Astrocyte (in vitro differentiated cells and primary cell): ENCODE data around the gene SH3GL2. TPM values are rescaled to one million over a fixed set of nuclear protein-coding genes. Genes with fewer than 3 reads are reported as not detected.

Experiments used
- DNase-seq: peaks from one replicate; pipeline ENCODE4 v3.0.0-alpha.2; 2010; ENCODE audit warnings: low read depth
- FAIRE-seq: peaks from 2 replicates; lab custom pipeline; 2011; peaks lifted over from hg19 to GRCh38; lab: Jason Lieb, UNC
- H2AFZ ChIP-seq: 2 replicates; pipeline ENCODE4 v1.6.0; 2012; ENCODE audit warnings: low read depth, low read length, inconsistent platforms
- H3K27ac ChIP-seq: 2 replicates; pipeline ENCODE4 v1.5.1; 2011; ENCODE audit warnings: low read depth, low read length, inconsistent platforms
- H3K27me3 ChIP-seq: 2 replicates; pipeline ENCODE4 v1.6.0; 2011; ENCODE audit warnings: low read length, inconsistent platforms; ENCODE audit not compliant: insufficient read depth
- H3K36me3 ChIP-seq: 2 replicates; pipeline ENCODE4 v1.5.1; 2011; ENCODE audit warnings: low read length, inconsistent platforms; ENCODE audit not compliant: insufficient read depth
- H3K4me1 ChIP-seq: 2 replicates; pipeline ENCODE4 v1.5.1; 2011; ENCODE audit warnings: low read length, inconsistent platforms; ENCODE audit not compliant: insufficient read depth
- H3K4me2 ChIP-seq: 2 replicates; pipeline ENCODE4 v1.6.0; 2012; ENCODE audit warnings: low read length, inconsistent platforms
- H3K4me3 ChIP-seq: 2 replicates; pipeline ENCODE4 v1.5.1; 2011; ENCODE audit warnings: low read depth, mild to moderate bottlenecking, low read length, inconsistent platforms; ENCODE audit not compliant: insufficient read depth
- H3K79me2 ChIP-seq: 2 replicates; pipeline ENCODE4 v1.6.0; 2012; ENCODE audit warnings: mild to moderate bottlenecking, low read length, inconsistent platforms; ENCODE audit not compliant: insufficient read depth
- H3K9ac ChIP-seq: 2 replicates; pipeline ENCODE4 v1.6.0; 2012; ENCODE audit warnings: mild to moderate bottlenecking, low read length, inconsistent platforms
- H3K9me3 ChIP-seq: 2 replicates; pipeline ENCODE4 v1.5.1; 2012; ENCODE audit warnings: low read depth, mild to moderate bottlenecking, low read length, inconsistent platforms; ENCODE audit not compliant: insufficient read depth
- H4K20me1 ChIP-seq: 2 replicates; pipeline ENCODE4 v1.6.0; 2012; ENCODE audit warnings: low read length, inconsistent platforms; ENCODE audit not compliant: insufficient read depth
- H3K27ac Mint-ChIP-seq: one replicate; pipeline ENCODE4 v1.8.0; 2021; ENCODE audit warnings: mild to moderate bottlenecking, mixed read lengths; ENCODE audit not compliant: unreplicated experiment
- H3K27me3 Mint-ChIP-seq: one replicate; pipeline ENCODE4 v1.8.0; 2021; ENCODE audit warnings: low read depth, mixed read lengths; ENCODE audit not compliant: unreplicated experiment
- H3K36me3 Mint-ChIP-seq: one replicate; pipeline ENCODE4 v1.8.0; 2021; ENCODE audit warnings: low read depth, mixed read lengths; ENCODE audit not compliant: unreplicated experiment
- H3K4me1 Mint-ChIP-seq: one replicate; pipeline ENCODE4 v1.8.0; 2021; ENCODE audit warnings: low read depth, mixed read lengths; ENCODE audit not compliant: unreplicated experiment
- H3K4me3 Mint-ChIP-seq: one replicate; pipeline ENCODE4 v1.8.0; 2021; ENCODE audit warnings: mild to moderate bottlenecking, moderate library complexity, mixed read lengths; ENCODE audit not compliant: unreplicated experiment
- H3K9me3 Mint-ChIP-seq: one replicate; pipeline ENCODE4 v1.8.0; 2021; ENCODE audit warnings: mild to moderate bottlenecking, mixed read lengths; ENCODE audit not compliant: unreplicated experiment
- CTCF ChIP-seq: IDR thresholded peaks from 2 replicates; pipeline ENCODE4 v1.5.1; 2011; ENCODE audit warnings: low read depth, mild to moderate bottlenecking, inconsistent platforms, low read length, moderate library complexity; ENCODE audit not compliant: insufficient read depth
- EZH2 ChIP-seq: IDR thresholded peaks from 2 replicates; pipeline ENCODE4 v1.6.1; 2012; ENCODE audit warnings: mild to moderate bottlenecking, low read length, inconsistent platforms; ENCODE audit not compliant: insufficient read depth
- total RNA-seq: library from RNA; stranded (reverse); gene quantifications from 2 replicates; pipeline ENCODE4 v1.2.1, GENCODE V29; 2021

Gene SH3GL2
- total RNA-seq, 1 donor from 2014 or later: 0.16 TPM

- no peak overlapping the region for H2AFZ ChIP-seq
- Mint-ChIP-seq H3K36me3 (no peaks in the 10 kb centered on the region), H3K4me1 (no peaks in the 10 kb centered on the region), H3K9me3 (peaks cover 2% of the 10 kb centered on the region), H3K27ac (no peak overlapping the region), H3K27me3 (peaks cover 11% of the 10 kb centered on the region), H3K4me3 (no peak overlapping the region)
- H4K20me1 ChIP-seq: no peaks in the 10 kb centered on the region
- no peak overlapping the region for H3K4me2 ChIP-seq
- TF ChIP-seq CTCF (peak; percentile 9), EZH2 (no peak)
- no peak overlapping the region for H3K9ac ChIP-seq
- H3K9me3 ChIP-seq: no peaks in the 10 kb centered on the region
- peaks cover 4% of the 10 kb centered on the region for H3K27me3 ChIP-seq
- no peak overlapping the region for H3K27ac ChIP-seq
- no peaks in the 10 kb centered on the region for H3K36me3 ChIP-seq
- FAIRE-seq (no peak), DNase-seq (no peak)
- H3K4me1 ChIP-seq: no peaks in the 10 kb centered on the region
- H3K4me3 ChIP-seq: no peak overlapping the region
- H3K79me2 ChIP-seq: no peaks in the 10 kb centered on the region
Observed at GRCh38 chr9:17793713-17794622, 215.1 kb downstream of the SH3GL2 start.

DNA sequence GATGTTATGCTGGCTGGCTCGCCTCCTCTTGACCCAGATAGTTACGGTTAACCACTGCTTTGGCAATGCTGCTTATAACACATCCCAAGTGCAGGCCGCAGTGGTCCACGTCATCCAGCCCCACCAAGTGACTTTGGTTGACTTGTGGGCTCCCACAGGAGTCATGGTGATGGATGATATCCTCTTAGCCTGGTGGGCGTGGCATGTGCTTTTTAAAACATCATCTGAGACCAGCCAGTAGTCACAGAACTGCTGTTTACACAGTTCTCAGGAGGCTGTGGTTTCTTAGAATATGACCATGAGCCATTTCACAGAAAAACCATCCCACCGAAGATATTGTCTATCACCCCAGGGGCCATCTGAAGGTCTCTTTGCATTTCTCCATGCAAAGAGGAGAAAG is 216.9 kb downstream of the SH3GL2 start:
- Mint-ChIP-seq H3K9me3 (peaks cover 2% of the 10 kb centered on the region), H3K4me3 (no peak overlapping the region), H3K27ac (no peak overlapping the region), H3K4me1 (no peaks in the 10 kb centered on the region), H3K36me3 (no peaks in the 10 kb centered on the region), H3K27me3 (peaks cover 11% of the 10 kb centered on the region)
- Histone ChIP-seq H3K27ac (no peak overlapping the region), H3K4me2 (no peak overlapping the region), H3K4me1 (no peaks in the 10 kb centered on the region), H3K4me3 (no peak overlapping the region), H2AFZ (no peak overlapping the region), H3K36me3 (no peaks in the 10 kb centered on the region), H4K20me1 (no peaks in the 10 kb centered on the region), H3K27me3 (peaks cover 4% of the 10 kb centered on the region), H3K9me3 (no peaks in the 10 kb centered on the region), H3K79me2 (no peaks in the 10 kb centered on the region), H3K9ac (no peak overlapping the region)
- no peak for TF ChIP-seq EZH2
- TF ChIP-seq CTCF: no peak
- peak; percentile 16 for DNase-seq
- FAIRE-seq: no peak

- H3K4me1 Mint-ChIP-seq: no peaks in the 10 kb centered on the region
- Histone ChIP-seq H3K27me3 (peaks cover 9% of the 10 kb centered on the region), H3K79me2 (no peaks in the 10 kb centered on the region), H3K4me2 (no peak overlapping the region), H2AFZ (no peak overlapping the region), H3K4me1 (no peaks in the 10 kb centered on the region), H3K4me3 (no peak overlapping the region), H3K27ac (no peak overlapping the region), H4K20me1 (no peaks in the 10 kb centered on the region), H3K9me3 (no peaks in the 10 kb centered on the region), H3K9ac (no peak overlapping the region), H3K36me3 (no peaks in the 10 kb centered on the region)
- peaks cover 11% of the 10 kb centered on the region for H3K27me3 Mint-ChIP-seq
- no peak overlapping the region for H3K4me3 Mint-ChIP-seq
- H3K27ac Mint-ChIP-seq: no peak overlapping the region
- peaks cover 2% of the 10 kb centered on the region for H3K9me3 Mint-ChIP-seq
- FAIRE-seq: no peak
- DNase-seq: peak; percentile 17
- no peak for TF ChIP-seq EZH2
- no peak for TF ChIP-seq CTCF
- no peaks in the 10 kb centered on the region for H3K36me3 Mint-ChIP-seq
Observed at GRCh38 chr9:17799369-17799768, 220.5 kb downstream of the SH3GL2 start.
